ENCODE data around the gene C5.

DNA sequence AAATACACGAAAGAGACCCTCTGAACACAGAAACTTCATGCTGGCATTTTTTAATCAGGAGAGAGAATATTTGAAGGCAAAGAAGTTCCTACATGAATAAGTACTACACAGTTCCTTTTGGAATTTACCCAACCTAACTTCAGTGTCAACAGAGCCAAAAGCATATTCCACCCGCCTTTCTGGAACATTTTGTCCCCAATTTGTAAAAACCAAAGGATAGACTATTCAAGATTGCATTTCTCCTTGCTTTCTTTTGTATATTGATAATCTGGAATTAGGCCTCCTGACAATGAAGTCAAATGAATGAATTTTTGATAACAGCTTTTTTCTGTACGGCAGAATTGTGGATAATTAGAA lies 84.1 kb downstream of the C5 start:
- TF ChIP-seq SIN3A (IDR thresholded peaks at IDR 0.05; ENCODE audit: low read depth), result no peak
- no peak for TF ChIP-seq YY1 (IDR thresholded peaks at IDR 0.05; ENCODE audit: extremely low read depth, insufficient replicate concordance, low read depth, low read length)
- no peak for TF ChIP-seq EZH2 (IDR thresholded peaks at IDR 0.05)
- TF ChIP-seq, protein P1, sequence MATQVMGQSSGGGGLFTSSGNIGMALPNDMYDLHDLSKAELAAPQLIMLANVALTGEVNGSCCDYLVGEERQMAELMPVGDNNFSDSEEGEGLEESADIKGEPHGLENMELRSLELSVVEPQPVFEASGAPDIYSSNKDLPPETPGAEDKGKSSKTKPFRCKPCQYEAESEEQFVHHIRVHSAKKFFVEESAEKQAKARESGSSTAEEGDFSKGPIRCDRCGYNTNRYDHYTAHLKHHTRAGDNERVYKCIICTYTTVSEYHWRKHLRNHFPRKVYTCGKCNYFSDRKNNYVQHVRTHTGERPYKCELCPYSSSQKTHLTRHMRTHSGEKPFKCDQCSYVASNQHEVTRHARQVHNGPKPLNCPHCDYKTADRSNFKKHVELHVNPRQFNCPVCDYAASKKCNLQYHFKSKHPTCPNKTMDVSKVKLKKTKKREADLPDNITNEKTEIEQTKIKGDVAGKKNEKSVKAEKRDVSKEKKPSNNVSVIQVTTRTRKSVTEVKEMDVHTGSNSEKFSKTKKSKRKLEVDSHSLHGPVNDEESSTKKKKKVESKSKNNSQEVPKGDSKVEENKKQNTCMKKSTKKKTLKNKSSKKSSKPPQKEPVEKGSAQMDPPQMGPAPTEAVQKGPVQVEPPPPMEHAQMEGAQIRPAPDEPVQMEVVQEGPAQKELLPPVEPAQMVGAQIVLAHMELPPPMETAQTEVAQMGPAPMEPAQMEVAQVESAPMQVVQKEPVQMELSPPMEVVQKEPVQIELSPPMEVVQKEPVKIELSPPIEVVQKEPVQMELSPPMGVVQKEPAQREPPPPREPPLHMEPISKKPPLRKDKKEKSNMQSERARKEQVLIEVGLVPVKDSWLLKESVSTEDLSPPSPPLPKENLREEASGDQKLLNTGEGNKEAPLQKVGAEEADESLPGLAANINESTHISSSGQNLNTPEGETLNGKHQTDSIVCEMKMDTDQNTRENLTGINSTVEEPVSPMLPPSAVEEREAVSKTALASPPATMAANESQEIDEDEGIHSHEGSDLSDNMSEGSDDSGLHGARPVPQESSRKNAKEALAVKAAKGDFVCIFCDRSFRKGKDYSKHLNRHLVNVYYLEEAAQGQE (IDR thresholded peaks at IDR 0.05; ENCODE audit: low read depth), result no peak
- no peak for TF ChIP-seq SP1 (IDR thresholded peaks at IDR 0.05; ENCODE audit: low read depth)

Measured in HCT116 (cell line).